Epithelial cell of proximal tubule (primary cell): ENCODE data around the gene LRRC4C. TPM values are rescaled to one million over a fixed set of nuclear protein-coding genes. Genes with fewer than 3 reads are reported as not detected.

Source experiments
- DNase-seq: peaks from one replicate; pipeline ENCODE4 v3.0.0-alpha.2; 2011; ENCODE audit warnings: low read depth
- H3K4me3 ChIP-seq: 2 replicates; pipeline ENCODE4 v1.5.1; 2011; ENCODE audit warnings: low read depth, mild to moderate bottlenecking, low read length
- total RNA-seq: library from RNA; depleted of rRNA; stranded (reverse); fragments of >200 nt; gene quantifications from 2 replicates; pipeline ENCODE4 v1.2.3, GENCODE V29; 2015
- TF ChIP-seq, protein P1 (sequence below): conservative IDR thresholded peaks from 2 replicates; pipeline ENCODE4 v1.5.1; 2012; ENCODE audit warnings: low read depth, mild to moderate bottlenecking, low read length

LRRC4C gene
- total RNA-seq, 1 donor from 2014 or later = 0.12 TPM

GRCh38 chr11:40099426-40100161 lies 1359.9 kb downstream of the LRRC4C start:
- TF ChIP-seq, protein P1, sequence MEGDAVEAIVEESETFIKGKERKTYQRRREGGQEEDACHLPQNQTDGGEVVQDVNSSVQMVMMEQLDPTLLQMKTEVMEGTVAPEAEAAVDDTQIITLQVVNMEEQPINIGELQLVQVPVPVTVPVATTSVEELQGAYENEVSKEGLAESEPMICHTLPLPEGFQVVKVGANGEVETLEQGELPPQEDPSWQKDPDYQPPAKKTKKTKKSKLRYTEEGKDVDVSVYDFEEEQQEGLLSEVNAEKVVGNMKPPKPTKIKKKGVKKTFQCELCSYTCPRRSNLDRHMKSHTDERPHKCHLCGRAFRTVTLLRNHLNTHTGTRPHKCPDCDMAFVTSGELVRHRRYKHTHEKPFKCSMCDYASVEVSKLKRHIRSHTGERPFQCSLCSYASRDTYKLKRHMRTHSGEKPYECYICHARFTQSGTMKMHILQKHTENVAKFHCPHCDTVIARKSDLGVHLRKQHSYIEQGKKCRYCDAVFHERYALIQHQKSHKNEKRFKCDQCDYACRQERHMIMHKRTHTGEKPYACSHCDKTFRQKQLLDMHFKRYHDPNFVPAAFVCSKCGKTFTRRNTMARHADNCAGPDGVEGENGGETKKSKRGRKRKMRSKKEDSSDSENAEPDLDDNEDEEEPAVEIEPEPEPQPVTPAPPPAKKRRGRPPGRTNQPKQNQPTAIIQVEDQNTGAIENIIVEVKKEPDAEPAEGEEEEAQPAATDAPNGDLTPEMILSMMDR = no peak
- H3K4me3 ChIP-seq = no peak overlapping the region
- no peak for DNase-seq

- TF ChIP-seq, protein P1 = no peak
- no peak overlapping the region for H3K4me3 ChIP-seq
- no peak for DNase-seq
Observed at GRCh38 chr11:40095446-40095845, 1364.0 kb downstream of the LRRC4C start.

- H3K4me3 ChIP-seq = no peak overlapping the region
- TF ChIP-seq, protein P1 = no peak
- DNase-seq = no peak
Observed at GRCh38 chr11:40094954-40095353, 1364.5 kb downstream of the LRRC4C start.

GRCh38 chr11:40080434-40080833 lies 1379.0 kb downstream of the LRRC4C start:
- TF ChIP-seq, protein P1 = no peak
- no peak for DNase-seq
- no peak overlapping the region for H3K4me3 ChIP-seq
